ENCODE data around the gene USP17L5. TPM values are rescaled to one million over a fixed set of nuclear protein-coding genes. Genes with fewer than 3 reads are reported as not detected.

Gene USP17L5
- total RNA-seq, 2 experiments from 2014 or later = not detected

Other genes with a start within 250 kb of the USP17L5 start
- gene FAM90A26, start 169.0 kb upstream of the USP17L5 start, total RNA-seq = not detected
- not detected for gene USP17L10, start 128.7 kb upstream of the USP17L5 start, total RNA-seq
- not detected for gene USP17L11, start 124.0 kb upstream of the USP17L5 start, total RNA-seq
- gene USP17L12, start 119.3 kb upstream of the USP17L5 start, total RNA-seq = not detected
- not detected for gene USP17L13, start 114.5 kb upstream of the USP17L5 start, total RNA-seq
- gene USP17L15, start 105.0 kb upstream of the USP17L5 start, total RNA-seq = not detected
- not detected for gene USP17L17, start 95.5 kb upstream of the USP17L5 start, total RNA-seq
- gene USP17L18, start 90.8 kb upstream of the USP17L5 start, total RNA-seq = not detected
- gene USP17L19, start 86.0 kb upstream of the USP17L5 start, total RNA-seq = not detected
- not detected for gene USP17L20, start 81.3 kb upstream of the USP17L5 start, total RNA-seq
- gene USP17L21, start 76.5 kb upstream of the USP17L5 start, total RNA-seq = not detected
- gene USP17L22, start 71.8 kb upstream of the USP17L5 start, total RNA-seq = not detected
- gene USP17L24, start 14.2 kb upstream of the USP17L5 start, total RNA-seq = not detected
- not detected for gene USP17L25, start 9.5 kb upstream of the USP17L5 start, total RNA-seq
- not detected for gene USP17L26, start 4.7 kb upstream of the USP17L5 start, total RNA-seq
- gene USP17L27, start 4.7 kb downstream of the USP17L5 start, total RNA-seq = not detected
- not detected for gene USP17L28, start 9.5 kb downstream of the USP17L5 start, total RNA-seq
- gene USP17L29, start 14.2 kb downstream of the USP17L5 start, total RNA-seq = not detected
- gene USP17L30, start 23.7 kb downstream of the USP17L5 start, total RNA-seq = not detected
- gene DEFB131A, start 105.0 kb downstream of the USP17L5 start, total RNA-seq = not detected